Activated T-helper 9 cell treated with anti-CD3 and anti-CD28 coated beads, Interleukin-2, amount 50 U/mL, for 16 hours (primary cell): ENCODE data around the gene MPV17L2.
"Not testable (repeated sequence)": the region's sequence is repeated elsewhere in the genome, so short reads cannot be mapped to it uniquely, and the experiment has no call there.

ENCODE experiments used
- DNase-seq: peaks from one replicate; pipeline ENCODE4 v3.0.0-alpha.2; 2020; ENCODE audit warnings: low read depth

Gene MPV17L2

GRCh38 chr19:18193388-18194180 is 566 bp downstream of the MPV17L2 start:
- DNase-seq = no peak

- no peak for DNase-seq
Observed at GRCh38 chr19:18194181-18194530, 1.1 kb downstream of the MPV17L2 start.

GRCh38 chr19:18194554-18195238 is 1.7 kb downstream of the MPV17L2 start:
- DNase-seq = no peak

GRCh38 chr19:18196511-18196845 is 3.5 kb downstream of the MPV17L2 start:
- no peak for DNase-seq

GRCh38 chr19:18197306-18197705 is 4.3 kb downstream of the MPV17L2 start:
- DNase-seq = no peak

- no peak for DNase-seq
Observed at GRCh38 chr19:18197941-18198340, 4.9 kb downstream of the MPV17L2 start.

- no peak for DNase-seq
Observed at GRCh38 chr19:18198374-18198773, 5.4 kb downstream of the MPV17L2 start.

GRCh38 chr19:18202397-18202777 is 9.4 kb downstream of the MPV17L2 start:
- no peak for DNase-seq

GRCh38 chr19:18202778-18203407 is 9.9 kb downstream of the MPV17L2 start:
- no peak for DNase-seq

- no peak for DNase-seq
Observed at GRCh38 chr19:18203408-18203862, 10.4 kb downstream of the MPV17L2 start.

GRCh38 chr19:18203863-18204393 is 10.9 kb downstream of the MPV17L2 start, which contains the start of gene RAB3A:
Gene RAB3A, minus strand, starts transcription at chr19:18204042. Its CDS starts 1,302 bp downstream, at chr19:18202740.
- peak; percentile 100 for DNase-seq

GRCh38 chr19:18204394-18205199 is 11.6 kb downstream of the MPV17L2 start:
- no peak for DNase-seq

GRCh38 chr19:18205200-18205892 is 12.3 kb downstream of the MPV17L2 start:
- no peak for DNase-seq

- DNase-seq = no peak
Observed at GRCh38 chr19:18206018-18206417, 13.0 kb downstream of the MPV17L2 start.

GRCh38 chr19:18208098-18208951 is 15.3 kb downstream of the MPV17L2 start:
- DNase-seq = no peak

- not testable (repeated sequence) for DNase-seq
Observed at GRCh38 chr19:18209912-18210311, 16.9 kb downstream of the MPV17L2 start.

- DNase-seq = no peak
Observed at GRCh38 chr19:18211683-18212082, 18.7 kb downstream of the MPV17L2 start.

- no peak for DNase-seq
Observed at GRCh38 chr19:18214779-18215433, 21.9 kb downstream of the MPV17L2 start.

GRCh38 chr19:18216789-18217188 is 23.8 kb downstream of the MPV17L2 start:
- no peak for DNase-seq

GRCh38 chr19:18218159-18218558 is 25.1 kb downstream of the MPV17L2 start:
- no peak for DNase-seq
